Ishikawa (cell line): ENCODE measurements around the gene FXR1.

Source experiments
- CEBPB ChIP-seq: IDR thresholded peaks from 2 replicates; pipeline ENCODE4 v1.6.1; 2012
- CREB1 ChIP-seq: IDR thresholded peaks from 2 replicates; pipeline ENCODE4 v1.6.1; 2012; ENCODE audit warnings: low read depth
- EP300 ChIP-seq: IDR thresholded peaks from 2 replicates; pipeline ENCODE4 v1.6.1; 2012; ENCODE audit warnings: borderline replicate concordance
- NFIC ChIP-seq: IDR thresholded peaks from 2 replicates; pipeline ENCODE4 v1.6.1; 2012
- RAD21 ChIP-seq: IDR thresholded peaks from 2 replicates; pipeline ENCODE4 v1.6.1; 2012; ENCODE audit warnings: low read depth
- TAF1 ChIP-seq: IDR thresholded peaks from 2 replicates; pipeline ENCODE4 v1.6.1; 2012; ENCODE audit warnings: low read depth, mild to moderate bottlenecking
- TCF12 ChIP-seq: IDR thresholded peaks from 2 replicates; pipeline ENCODE4 v1.6.1; 2012; ENCODE audit warnings: low read depth
- TEAD4 ChIP-seq: IDR thresholded peaks from 2 replicates; pipeline ENCODE4 v1.6.1; 2012
- USF1 ChIP-seq: IDR thresholded peaks from 2 replicates; pipeline ENCODE4 v1.6.1; 2012
- TF ChIP-seq, protein P1 (sequence below): IDR thresholded peaks from 2 replicates; pipeline ENCODE4 v1.6.1; 2012

- TF ChIP-seq CREB1 (no peak), CEBPB (no peak), RAD21 (no peak), TCF12 (no peak), TEAD4 (no peak), NFIC (no peak), TAF1 (no peak), USF1 (no peak), EP300 (no peak)
- TF ChIP-seq, protein P1, sequence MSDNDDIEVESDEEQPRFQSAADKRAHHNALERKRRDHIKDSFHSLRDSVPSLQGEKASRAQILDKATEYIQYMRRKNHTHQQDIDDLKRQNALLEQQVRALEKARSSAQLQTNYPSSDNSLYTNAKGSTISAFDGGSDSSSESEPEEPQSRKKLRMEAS: no peak
These were observed 31.2 kb upstream of the FXR1 start for GRCh38 chr3:180881065-180881801.
